Activated naive CD8-positive, alpha-beta T cell treated with anti-CD3 and anti-CD28 coated beads for 36 hours (primary cell): ENCODE measurements around the gene TDG. TPM values are rescaled to one million over a fixed set of nuclear protein-coding genes. Genes with fewer than 3 reads are reported as not detected.

Experiments used
- DNase-seq: peaks from one replicate; pipeline ENCODE4 v3.0.0; 2021
- H3K27ac Mint-ChIP-seq: one replicate; pipeline ENCODE4 v1.8.0; 2022; ENCODE audit warnings: mild to moderate bottlenecking, moderate library complexity, mixed read lengths
- H3K27me3 Mint-ChIP-seq: one replicate; pipeline ENCODE4 v1.8.0; 2022; ENCODE audit warnings: mild to moderate bottlenecking, mixed read lengths
- H3K36me3 Mint-ChIP-seq: one replicate; pipeline ENCODE4 v1.8.0; 2021; ENCODE audit warnings: mild to moderate bottlenecking, mixed read lengths
- H3K4me1 Mint-ChIP-seq: one replicate; pipeline ENCODE4 v1.8.0; 2021; ENCODE audit warnings: mixed read lengths
- H3K4me3 Mint-ChIP-seq: one replicate; pipeline ENCODE4 v1.8.0; 2022; ENCODE audit warnings: mild to moderate bottlenecking, moderate library complexity, mixed read lengths
- H3K9me3 Mint-ChIP-seq: one replicate; pipeline ENCODE4 v1.8.0; 2022; ENCODE audit warnings: mixed read lengths
- total RNA-seq, 2 experiments: library from RNA; stranded (reverse); gene quantifications; one replicate each; pipeline ENCODE4 v1.2.3, GENCODE V29; 2021

The TDG gene
- total RNA-seq, 2 experiments from 2014 or later, result 58.3 to 59.3 TPM

DNA sequence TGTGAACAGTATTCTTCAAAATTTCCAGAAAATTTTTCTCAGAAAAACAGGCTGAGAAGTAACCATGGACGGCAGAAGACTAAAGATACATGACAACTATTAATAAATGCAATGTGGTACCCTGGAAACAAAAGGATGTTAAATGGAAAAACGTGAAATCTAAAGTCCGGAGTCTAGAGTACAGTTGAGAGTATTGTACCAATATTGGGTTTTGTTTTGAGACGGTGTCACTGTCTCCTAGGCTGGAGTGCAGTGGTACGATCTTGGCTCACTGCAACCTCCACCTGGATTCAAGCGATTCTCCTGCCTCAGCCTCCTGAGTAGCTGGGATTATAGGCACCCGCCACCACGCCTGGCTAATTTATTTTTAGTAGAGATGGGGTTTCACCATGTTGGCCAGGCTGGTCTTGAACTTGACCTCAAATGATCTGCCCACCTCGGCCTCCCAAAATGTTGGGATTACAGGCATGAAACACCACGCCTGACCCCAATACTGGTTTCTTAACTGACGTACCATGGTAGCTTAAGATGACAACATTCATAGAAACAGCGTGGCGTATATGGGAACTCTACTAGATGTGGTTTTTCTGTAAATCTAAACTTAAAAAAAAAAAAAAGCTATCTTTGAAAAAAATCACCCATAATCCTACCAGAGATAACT is 16.8 kb upstream of the TDG start:
- H3K27ac Mint-ChIP-seq, result peak overlapping the region; percentile 85
- H3K9me3 Mint-ChIP-seq, result no peaks in the 10 kb centered on the region
- H3K4me3 Mint-ChIP-seq, result no peak overlapping the region
- peaks cover 59% of the 10 kb centered on the region for H3K4me1 Mint-ChIP-seq
- DNase-seq, result no peak
- H3K27me3 Mint-ChIP-seq, result no peaks in the 10 kb centered on the region
- peaks cover 56% of the 10 kb centered on the region for H3K36me3 Mint-ChIP-seq

DNA sequence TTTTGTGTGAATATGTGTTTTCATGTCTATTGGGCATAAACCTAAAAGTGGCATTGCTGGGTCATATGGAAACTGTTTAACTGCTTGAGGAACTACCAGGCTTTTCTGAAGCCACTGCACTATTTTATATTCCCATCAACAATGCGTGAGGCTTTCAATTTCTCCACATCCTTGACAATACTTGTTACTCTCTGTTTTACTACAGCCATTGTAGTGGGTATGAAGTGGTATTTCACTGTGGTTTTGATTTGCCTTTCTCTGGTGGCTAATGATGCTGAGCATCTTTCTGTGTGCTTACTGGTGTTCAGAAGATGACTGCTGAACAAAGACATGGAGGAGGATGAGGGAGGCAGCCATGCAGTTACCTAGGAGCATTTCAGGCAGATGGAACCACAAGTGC is 13.2 kb upstream of the TDG start:
- DNase-seq, result no peak
- peaks cover 60% of the 10 kb centered on the region for H3K36me3 Mint-ChIP-seq
- peak overlapping the region; percentile 91 for H3K27ac Mint-ChIP-seq
- no peaks in the 10 kb centered on the region for H3K27me3 Mint-ChIP-seq
- peaks cover 63% of the 10 kb centered on the region for H3K4me1 Mint-ChIP-seq
- H3K9me3 Mint-ChIP-seq, result no peaks in the 10 kb centered on the region
- peak overlapping the region; percentile 62 for H3K4me3 Mint-ChIP-seq

DNA sequence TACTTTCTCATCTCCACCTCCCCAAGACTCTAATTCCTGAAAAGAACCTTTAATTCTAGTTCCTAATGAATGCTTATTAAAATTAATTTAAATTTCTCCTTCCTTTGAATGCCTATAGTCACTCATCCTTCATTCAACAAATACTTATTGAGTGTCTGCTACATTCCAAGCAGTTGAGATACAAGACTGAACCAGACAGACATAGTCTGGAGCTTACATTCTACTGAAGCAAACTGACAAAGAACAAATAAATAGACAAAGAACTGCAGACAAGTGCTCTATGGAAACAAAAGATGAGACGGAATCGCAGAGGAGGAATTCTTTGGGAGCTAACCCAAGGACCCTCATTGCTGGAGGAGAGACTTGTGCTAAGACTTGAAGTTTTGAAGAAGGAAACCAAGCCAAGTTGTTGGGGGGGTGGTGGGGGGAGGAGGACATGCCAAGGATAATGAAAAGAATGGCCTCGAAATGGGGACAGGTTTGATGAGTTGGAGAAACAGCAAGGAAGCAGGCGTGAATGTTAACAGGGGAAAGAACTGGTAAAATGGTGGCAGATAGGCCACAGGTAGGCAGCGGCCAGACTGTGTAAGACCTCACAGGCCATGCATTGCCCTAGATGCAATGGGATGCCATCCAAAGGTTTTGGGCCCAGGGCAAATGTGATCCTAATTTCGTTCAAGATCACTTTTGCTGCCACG is 9.7 kb upstream of the TDG start:
- no peak for DNase-seq
- Mint-ChIP-seq H3K27me3 (no peaks in the 10 kb centered on the region), H3K4me3 (peak overlapping the region; percentile 97), H3K36me3 (peaks cover 34% of the 10 kb centered on the region), H3K4me1 (peaks cover 42% of the 10 kb centered on the region), H3K27ac (peak overlapping the region; percentile 97), H3K9me3 (no peaks in the 10 kb centered on the region)

DNA sequence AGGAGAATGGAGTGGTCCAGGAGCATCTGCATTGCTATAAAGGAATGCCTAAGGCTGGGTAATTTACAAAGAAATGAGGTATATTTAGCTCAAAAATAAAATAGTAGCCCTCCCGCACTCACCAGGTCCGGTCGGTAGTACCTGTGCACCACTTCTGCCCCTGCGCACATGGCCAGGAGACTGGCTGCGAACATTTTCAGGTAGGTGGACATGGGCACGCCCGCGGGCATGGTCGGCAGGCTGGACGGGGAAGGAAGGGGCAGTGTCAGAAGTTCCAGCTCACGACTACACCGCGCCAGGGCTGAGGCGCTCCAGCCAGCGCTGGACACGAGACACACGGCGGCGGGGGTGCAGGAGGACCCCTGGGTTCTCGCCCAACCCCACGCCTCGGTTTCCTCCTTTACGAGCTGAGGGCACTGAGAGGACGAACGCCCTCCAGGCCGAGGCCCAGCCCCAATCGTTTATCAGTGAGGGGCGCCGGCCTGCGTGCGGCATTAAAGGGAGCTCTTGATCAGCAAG is 9.1 kb upstream of the TDG start:
- no peaks in the 10 kb centered on the region for H3K9me3 Mint-ChIP-seq
- H3K27ac Mint-ChIP-seq, result peak overlapping the region; percentile 97
- DNase-seq, result no peak
- peaks cover 40% of the 10 kb centered on the region for H3K4me1 Mint-ChIP-seq
- no peaks in the 10 kb centered on the region for H3K27me3 Mint-ChIP-seq
- peaks cover 34% of the 10 kb centered on the region for H3K36me3 Mint-ChIP-seq
- peak overlapping the region; percentile 97 for H3K4me3 Mint-ChIP-seq

DNA sequence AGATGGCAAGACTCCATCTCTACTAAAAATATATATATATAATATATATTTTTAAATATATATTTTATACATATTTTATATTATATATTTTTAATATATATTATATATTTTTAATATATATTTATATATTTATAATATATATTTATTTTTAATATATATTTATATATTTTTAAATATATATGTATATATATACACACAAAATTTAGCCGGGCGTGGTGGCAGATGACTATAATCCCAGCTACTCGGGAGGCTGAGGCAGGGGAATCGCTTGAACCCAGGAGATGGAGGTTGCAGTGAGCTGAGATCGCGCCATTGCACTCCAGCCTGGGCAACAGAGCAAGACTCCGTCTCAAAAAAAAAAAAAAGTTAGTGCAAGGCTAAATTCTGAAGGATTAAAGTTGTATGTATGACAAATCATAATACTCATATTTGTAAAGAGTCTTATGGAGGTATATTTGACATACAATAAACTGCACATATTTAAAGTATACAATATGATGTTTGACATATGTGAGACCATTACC is 7.7 kb upstream of the TDG start:
- no peak for DNase-seq
- Mint-ChIP-seq H3K4me3 (peak overlapping the region; percentile 97), H3K27me3 (no peaks in the 10 kb centered on the region), H3K9me3 (no peaks in the 10 kb centered on the region), H3K4me1 (peaks cover 34% of the 10 kb centered on the region), H3K27ac (peak overlapping the region; percentile 97), H3K36me3 (peaks cover 24% of the 10 kb centered on the region)

DNA sequence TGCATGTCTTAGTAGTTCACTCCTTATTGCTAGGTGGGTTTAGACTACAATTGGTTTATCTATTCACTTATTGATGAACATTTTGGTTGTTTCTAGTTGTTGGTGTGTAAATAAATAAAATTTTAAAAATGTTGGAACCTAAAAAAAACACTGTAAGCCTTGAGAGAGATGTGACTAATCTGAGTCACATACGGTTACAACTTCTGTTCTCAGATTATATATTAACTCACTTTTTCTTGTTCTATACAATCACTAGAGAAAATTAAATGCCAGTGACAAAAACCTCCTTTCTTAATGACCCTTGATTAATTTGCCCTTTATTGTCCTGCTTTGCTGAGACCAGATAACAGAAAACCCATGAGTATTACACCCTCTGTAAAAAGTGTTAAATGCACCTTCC is 7.1 kb upstream of the TDG start:
- no peaks in the 10 kb centered on the region for H3K9me3 Mint-ChIP-seq
- H3K4me3 Mint-ChIP-seq, result peak overlapping the region; percentile 42
- no peak for DNase-seq
- peaks cover 23% of the 10 kb centered on the region for H3K36me3 Mint-ChIP-seq
- no peak overlapping the region for H3K27ac Mint-ChIP-seq
- H3K4me1 Mint-ChIP-seq, result peaks cover 29% of the 10 kb centered on the region
- no peaks in the 10 kb centered on the region for H3K27me3 Mint-ChIP-seq

DNA sequence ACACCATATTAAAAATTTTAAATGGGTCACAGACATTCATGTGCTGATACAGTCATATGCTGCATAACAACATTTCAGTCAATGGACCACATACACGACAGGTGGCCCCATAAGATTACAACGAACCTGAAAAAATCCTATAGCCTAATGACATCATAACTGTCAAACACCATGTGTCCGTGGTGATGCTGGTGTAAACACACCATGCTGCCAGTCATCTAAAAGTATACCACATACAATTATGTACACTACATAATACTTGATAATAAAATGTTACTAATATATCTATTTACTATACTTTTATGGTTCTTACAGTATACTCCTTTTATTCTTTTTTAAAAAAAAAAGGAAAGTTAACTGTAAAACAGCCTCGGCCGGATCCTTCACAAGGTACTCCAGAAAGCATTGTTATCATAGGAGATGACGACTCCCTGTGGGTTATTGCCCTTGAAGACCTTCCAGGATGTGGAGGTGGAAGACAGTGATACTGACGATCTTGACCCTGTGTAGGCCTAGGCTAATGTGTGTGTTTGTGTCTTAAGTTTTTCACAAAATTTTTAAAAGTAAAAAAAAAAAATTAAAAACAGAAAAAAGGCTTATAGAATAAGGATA is 5.0 kb upstream of the TDG start:
- Mint-ChIP-seq H3K9me3 (no peaks in the 10 kb centered on the region), H3K27me3 (no peaks in the 10 kb centered on the region), H3K4me1 (peaks cover 26% of the 10 kb centered on the region), H3K4me3 (no peak overlapping the region), H3K36me3 (peaks cover 11% of the 10 kb centered on the region), H3K27ac (no peak overlapping the region)
- no peak for DNase-seq

DNA sequence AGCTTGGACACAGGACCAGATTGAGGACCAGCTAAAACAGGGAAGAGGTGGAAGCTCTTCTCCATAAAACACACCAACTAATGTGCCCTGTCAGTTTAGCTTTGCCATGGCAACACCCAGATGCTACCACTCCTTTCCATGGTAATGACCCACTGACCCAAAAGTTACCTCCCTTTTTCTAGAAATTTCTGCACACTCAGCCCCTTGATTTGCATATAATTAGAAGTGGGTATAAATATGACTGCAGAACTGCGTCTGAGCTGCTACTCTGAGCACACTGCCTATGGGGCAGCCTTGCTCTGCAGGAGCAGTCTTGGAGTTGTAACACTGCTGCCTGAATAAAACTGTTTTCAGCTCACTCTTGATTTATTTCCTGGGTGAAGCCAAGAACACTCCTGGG is 3.2 kb upstream of the TDG start:
- no peak overlapping the region for H3K4me3 Mint-ChIP-seq
- H3K27ac Mint-ChIP-seq, result no peak overlapping the region
- H3K36me3 Mint-ChIP-seq, result peaks cover 19% of the 10 kb centered on the region
- H3K27me3 Mint-ChIP-seq, result no peaks in the 10 kb centered on the region
- H3K4me1 Mint-ChIP-seq, result peaks cover 32% of the 10 kb centered on the region
- DNase-seq, result no peak
- H3K9me3 Mint-ChIP-seq, result no peaks in the 10 kb centered on the region

DNA sequence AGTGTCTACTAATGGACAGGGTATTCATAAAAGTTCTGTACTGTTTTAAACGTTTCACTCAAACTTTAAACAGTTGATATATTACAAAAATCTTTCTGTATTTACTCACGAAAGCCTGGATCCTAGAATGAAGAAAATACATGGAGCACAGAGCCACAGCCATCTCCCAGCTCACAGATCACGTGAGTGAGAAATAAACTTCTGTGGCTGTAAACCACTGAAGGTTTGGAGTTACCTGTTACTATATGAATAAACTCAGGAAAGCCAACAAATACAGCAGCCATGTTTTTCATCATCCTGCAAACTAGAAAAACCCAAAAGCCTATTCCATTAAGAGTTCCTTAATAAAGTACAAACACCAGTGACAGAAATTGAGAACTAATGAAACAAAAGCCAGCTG is 867 bp upstream of the TDG start:
- peaks cover 48% of the 10 kb centered on the region for H3K4me1 Mint-ChIP-seq
- H3K27me3 Mint-ChIP-seq, result no peaks in the 10 kb centered on the region
- H3K4me3 Mint-ChIP-seq, result peak overlapping the region; percentile 98
- H3K36me3 Mint-ChIP-seq, result peaks cover 37% of the 10 kb centered on the region
- H3K9me3 Mint-ChIP-seq, result no peaks in the 10 kb centered on the region
- H3K27ac Mint-ChIP-seq, result peak overlapping the region; percentile 98
- DNase-seq, result no peak

DNA sequence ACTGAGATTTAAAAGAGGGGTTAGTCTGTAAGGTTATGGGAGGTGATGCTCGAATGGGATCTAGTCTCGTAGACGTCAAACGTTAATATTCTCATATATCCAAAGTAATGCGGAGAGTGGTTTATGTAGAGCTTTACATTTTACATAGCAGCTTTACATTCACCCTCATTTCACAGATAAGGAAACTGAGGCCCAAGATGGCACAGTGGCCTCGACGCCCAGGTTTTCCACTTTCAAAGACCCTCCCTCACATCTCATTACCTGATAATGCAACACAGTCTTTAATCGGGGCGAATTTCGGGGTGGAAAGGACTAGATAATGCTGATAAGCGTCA is 450 bp upstream of the TDG start:
- DNase-seq, result no peak
- H3K27me3 Mint-ChIP-seq, result no peaks in the 10 kb centered on the region
- peak overlapping the region; percentile 98 for H3K27ac Mint-ChIP-seq
- H3K36me3 Mint-ChIP-seq, result peaks cover 37% of the 10 kb centered on the region
- peaks cover 51% of the 10 kb centered on the region for H3K4me1 Mint-ChIP-seq
- no peaks in the 10 kb centered on the region for H3K9me3 Mint-ChIP-seq
- H3K4me3 Mint-ChIP-seq, result peak overlapping the region; percentile 98

DNA sequence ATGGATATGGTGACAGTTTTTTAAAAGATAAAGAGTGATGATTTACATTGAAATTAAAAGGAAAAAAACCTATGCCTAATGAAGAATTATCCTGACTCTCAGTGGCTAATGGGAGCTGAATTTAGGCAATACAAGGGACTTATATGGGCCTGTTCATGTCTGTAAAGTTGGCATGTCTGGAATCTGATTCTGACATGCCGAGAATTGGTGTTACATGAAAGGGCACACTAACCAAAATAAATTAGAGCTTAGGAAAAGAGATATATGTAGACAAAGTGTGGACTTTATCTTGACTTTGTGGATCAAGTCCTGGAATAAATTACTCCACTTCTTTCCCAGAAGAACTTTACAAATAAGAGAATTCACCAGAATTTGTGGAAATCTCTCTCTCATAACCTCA is 1.1 kb downstream of the TDG start:
- peaks cover 57% of the 10 kb centered on the region for H3K4me1 Mint-ChIP-seq

DNA sequence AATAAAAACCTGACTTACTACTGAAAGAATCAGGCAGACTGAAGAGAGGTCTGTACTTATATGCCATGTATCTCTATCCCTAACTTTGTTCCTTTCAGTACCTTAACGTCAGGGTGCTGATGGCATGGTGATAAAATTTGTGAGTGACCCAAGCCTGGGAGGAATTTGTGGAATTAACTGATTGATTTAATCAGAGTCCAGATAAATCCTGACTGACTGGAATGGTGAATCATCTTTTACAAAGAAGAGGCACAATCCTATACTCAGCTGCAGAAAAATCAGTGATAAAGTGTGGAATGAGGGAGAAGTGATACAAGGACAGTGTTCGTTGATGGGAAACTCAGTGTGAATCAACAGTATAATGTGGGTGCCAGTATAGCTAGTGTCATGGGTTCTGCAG is 3.7 kb downstream of the TDG start:
- peak overlapping the region; percentile 57 for H3K27ac Mint-ChIP-seq
- no peak overlapping the region for H3K4me3 Mint-ChIP-seq
- no peak for DNase-seq
- H3K9me3 Mint-ChIP-seq, result no peaks in the 10 kb centered on the region
- no peaks in the 10 kb centered on the region for H3K27me3 Mint-ChIP-seq
- H3K4me1 Mint-ChIP-seq, result peaks cover 58% of the 10 kb centered on the region
- peaks cover 47% of the 10 kb centered on the region for H3K36me3 Mint-ChIP-seq

More for the DNA sequence above, 1.1 kb downstream of the TDG start:
- Mint-ChIP-seq H3K27ac (peak overlapping the region; percentile 98), H3K4me3 (peak overlapping the region; percentile 98), H3K27me3 (no peaks in the 10 kb centered on the region), H3K36me3 (peaks cover 42% of the 10 kb centered on the region), H3K9me3 (no peaks in the 10 kb centered on the region)
- DNase-seq, result no peak

DNA sequence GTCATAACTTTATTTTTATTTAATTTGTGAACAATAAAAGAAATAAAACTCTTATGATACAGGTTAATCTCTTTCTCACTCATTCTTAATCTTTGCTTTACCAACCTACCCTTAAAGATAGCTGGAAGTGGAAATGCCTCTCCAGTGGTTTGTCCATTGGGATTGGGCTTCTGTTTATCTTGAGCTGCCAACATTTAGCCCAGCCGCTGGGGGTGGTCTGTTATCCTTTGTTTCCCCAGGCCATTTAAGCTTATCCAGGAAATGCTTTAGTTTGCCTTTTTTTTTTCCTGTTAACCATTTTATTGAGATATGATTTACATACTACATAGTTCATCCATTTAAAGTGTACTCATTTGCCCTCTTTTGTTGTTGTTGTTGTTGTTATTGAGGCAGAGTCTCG is 8.2 kb downstream of the TDG start:
- H3K27me3 Mint-ChIP-seq, result no peaks in the 10 kb centered on the region

DNA sequence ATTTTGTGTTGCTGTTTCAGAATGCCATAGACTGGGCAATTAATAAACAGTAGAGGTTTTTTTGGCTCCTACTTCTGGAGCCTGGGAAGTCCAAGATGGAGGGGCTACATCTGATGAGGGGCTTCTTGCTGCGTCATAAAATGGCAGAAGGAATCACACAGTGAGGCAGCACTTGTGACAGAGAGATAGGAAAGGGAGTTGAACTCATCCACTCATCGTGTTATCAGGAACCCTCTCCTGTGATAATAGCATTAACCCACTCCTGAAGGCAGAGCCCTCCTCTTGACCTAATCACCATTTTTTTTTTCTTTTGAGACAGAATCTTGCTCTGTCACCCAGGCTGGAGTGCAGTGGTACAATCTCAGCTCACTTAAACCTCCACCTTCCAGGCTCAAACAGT is 9.7 kb downstream of the TDG start:
- Mint-ChIP-seq H3K9me3 (no peaks in the 10 kb centered on the region), H3K36me3 (peaks cover 28% of the 10 kb centered on the region), H3K27me3 (no peaks in the 10 kb centered on the region), H3K4me1 (peaks cover 25% of the 10 kb centered on the region), H3K27ac (no peak overlapping the region), H3K4me3 (no peak overlapping the region)
- no peak for DNase-seq

More for the DNA sequence above, 8.2 kb downstream of the TDG start:
- H3K36me3 Mint-ChIP-seq, result peaks cover 33% of the 10 kb centered on the region
- DNase-seq, result no peak
- no peak overlapping the region for H3K27ac Mint-ChIP-seq
- no peaks in the 10 kb centered on the region for H3K9me3 Mint-ChIP-seq
- H3K4me1 Mint-ChIP-seq, result peaks cover 32% of the 10 kb centered on the region
- no peak overlapping the region for H3K4me3 Mint-ChIP-seq

DNA sequence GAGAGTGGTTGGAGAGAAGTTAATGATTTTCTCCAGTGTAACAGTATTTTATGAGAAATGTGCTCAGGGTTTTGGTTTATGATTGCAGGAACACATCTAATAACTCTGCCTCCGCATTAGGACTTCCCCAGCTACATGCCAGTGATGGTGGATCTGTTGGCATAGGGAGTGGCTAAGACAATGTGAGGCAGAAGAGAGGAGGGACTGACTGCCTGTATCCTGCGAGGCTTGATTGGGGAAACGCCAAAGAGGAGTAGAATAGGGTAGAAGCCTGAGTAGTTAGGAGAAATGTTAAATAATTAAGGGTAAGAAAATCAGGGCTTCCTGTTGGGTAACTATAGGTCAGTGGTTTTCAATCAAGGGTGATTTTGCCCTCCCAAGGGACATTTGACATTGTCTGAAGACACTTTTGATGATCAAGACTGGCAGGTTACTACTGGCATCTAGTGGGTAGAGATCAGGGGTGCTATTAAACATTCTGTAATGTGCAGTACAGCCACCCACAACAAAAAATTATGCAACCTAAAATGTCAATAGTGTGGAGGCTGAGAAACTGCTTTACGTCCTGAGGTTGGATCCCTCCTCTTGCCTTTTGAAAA is 12.8 kb downstream of the TDG start:
- Mint-ChIP-seq H3K4me3 (no peak overlapping the region), H3K4me1 (peaks cover 10% of the 10 kb centered on the region), H3K27ac (no peak overlapping the region), H3K9me3 (no peaks in the 10 kb centered on the region), H3K36me3 (peaks cover 24% of the 10 kb centered on the region), H3K27me3 (no peaks in the 10 kb centered on the region)
- no peak for DNase-seq
